Psoas muscle (tissue), 7 donors: ENCODE results near the gene LOC128125822.

Experiments
- ATAC-seq, 4 donors: fragments of 200-7000 bp; cut with Tn5 transposase; one replicate each; pipeline ENCODE4 v1.9.1; 2020; ENCODE audit warnings: moderate library complexity in 3 of 4, mild to moderate bottlenecking in 2 of 4
- DNase-seq, 2 donors: peaks; one replicate each; pipeline ENCODE4 v3.0.0-alpha.2; 2020
- H3K27ac ChIP-seq: fragments of 200-600 bp; one replicate; pipeline ENCODE4 v1.8.0; 2022
- H3K27me3 ChIP-seq, 3 donors: fragments of 200-600 bp in 1 of 3; one replicate each; pipeline versions ENCODE4 v1.6.1 to v1.8.0; 2013 to 2022; ENCODE audit warnings: low read length in 2 of 3, mild to moderate bottlenecking in 2 of 3, moderate library complexity in 1 of 3; ENCODE audit not compliant: insufficient read depth in 3 of 3
- H3K36me3 ChIP-seq, 2 donors: fragments of 200-600 bp in 1 of 2; one replicate each; pipeline versions ENCODE4 v1.6.1 to v1.8.0; 2013 to 2022; ENCODE audit warnings: low read depth in 1 of 2, mild to moderate bottlenecking in 1 of 2, moderate library complexity in 1 of 2; ENCODE audit not compliant: insufficient read depth in 1 of 2
- H3K4me1 ChIP-seq: fragments of 200-600 bp; one replicate; pipeline ENCODE4 v1.8.0; 2022
- H3K4me3 ChIP-seq: fragments of 200-600 bp; one replicate; pipeline ENCODE4 v1.8.0; 2022; ENCODE audit warnings: mild to moderate bottlenecking
- H3K9me3 ChIP-seq: fragments of 200-600 bp; one replicate; pipeline ENCODE4 v1.8.0; 2022
- WGBS, 3 donors: extraction: QIAGEN DNeasy Blood & Tissue Kit; methylation state at CpG; one replicate each; pipeline versions ENCODE4 v1.1.6 to v1.1.7; 2013; 5-methylcytosine and 5-hydroxymethylcytosine counted together
- intact Hi-C, 2 donors: fragments of 100-400 bp; cut with DNase I; formaldehyde crosslinking; loops; one replicate each; pipeline versions ENCODE4 v1.11.0 to v1.14.2; 2022
- TF ChIP-seq, protein P1 (sequence below): fragments of 200-600 bp; IDR thresholded peaks from one replicate; pipeline ENCODE4 v1.8.0; 2022; ENCODE audit warnings: antibody characterized with exemption
- donor health status: healthy with polysubstance abuse.
- donor health status: DM: no; HTN: no; CAD: no; lungs with moderate emphysema.
- donor health status: Bipolar disorder and iron deficiency.
- donor health status: healthy.
- donor health status: DM: yes; HTN: yes; CAD: no.
- donor health status: DM: no; HTN: no; CAD: no.
- donor health status: DM: yes; HTN: yes; CAD: no.

The LOC128125822 gene

DNA sequence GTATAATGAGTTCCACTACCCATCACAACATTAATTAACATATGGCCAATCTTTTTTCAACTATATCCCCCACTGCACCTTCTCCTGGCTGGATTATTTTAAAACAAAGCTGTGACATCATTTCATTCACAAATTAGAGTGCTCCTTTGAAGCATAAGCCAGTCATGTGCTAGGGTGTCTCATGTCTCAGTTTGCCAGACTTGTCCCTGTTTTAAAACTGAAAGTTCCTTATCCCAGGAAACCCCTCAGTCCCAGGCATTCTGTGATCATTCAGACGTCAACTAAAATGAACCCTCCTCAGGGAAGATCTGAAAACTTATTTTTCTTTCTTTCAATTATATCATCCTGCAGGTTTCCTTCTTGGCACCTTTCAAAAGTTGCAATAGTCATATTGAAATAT lies 29.3 kb upstream of the LOC128125822 start:
- WGBS, 3 donors: 58 to 63% (median 63%) methylated on average over 1 of the region's 1 CpG
- no peaks in the 10 kb centered on the region for H3K4me1 ChIP-seq

DNA sequence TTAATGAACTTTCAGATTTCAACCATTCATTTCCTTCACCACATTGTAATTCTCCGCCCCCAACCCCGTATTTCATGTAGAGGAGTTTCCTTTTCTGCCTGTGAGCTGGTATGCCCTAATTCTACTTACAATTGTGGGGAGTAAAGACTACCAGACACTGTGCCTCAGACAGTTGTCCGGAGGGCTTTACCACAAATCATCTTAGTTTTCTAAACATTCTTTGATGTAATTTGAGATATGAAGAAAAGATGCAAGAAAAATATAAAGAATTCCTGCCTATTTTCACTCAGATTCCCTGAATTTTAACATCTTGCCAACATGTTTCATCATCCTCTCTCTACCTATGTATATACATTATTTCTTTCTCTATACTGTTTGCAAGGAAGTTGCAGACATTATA lies 28.3 kb upstream of the LOC128125822 start:
- no peak for ATAC-seq
- Histone ChIP-seq H3K9me3 (no peaks in the 10 kb centered on the region), H3K4me1 (no peaks in the 10 kb centered on the region), H3K4me3 (no peak overlapping the region), H3K27me3 (no peaks in the 10 kb centered on the region), H3K27ac (no peak overlapping the region), H3K36me3 (no peaks in the 10 kb centered on the region)
- TF ChIP-seq, protein P1, sequence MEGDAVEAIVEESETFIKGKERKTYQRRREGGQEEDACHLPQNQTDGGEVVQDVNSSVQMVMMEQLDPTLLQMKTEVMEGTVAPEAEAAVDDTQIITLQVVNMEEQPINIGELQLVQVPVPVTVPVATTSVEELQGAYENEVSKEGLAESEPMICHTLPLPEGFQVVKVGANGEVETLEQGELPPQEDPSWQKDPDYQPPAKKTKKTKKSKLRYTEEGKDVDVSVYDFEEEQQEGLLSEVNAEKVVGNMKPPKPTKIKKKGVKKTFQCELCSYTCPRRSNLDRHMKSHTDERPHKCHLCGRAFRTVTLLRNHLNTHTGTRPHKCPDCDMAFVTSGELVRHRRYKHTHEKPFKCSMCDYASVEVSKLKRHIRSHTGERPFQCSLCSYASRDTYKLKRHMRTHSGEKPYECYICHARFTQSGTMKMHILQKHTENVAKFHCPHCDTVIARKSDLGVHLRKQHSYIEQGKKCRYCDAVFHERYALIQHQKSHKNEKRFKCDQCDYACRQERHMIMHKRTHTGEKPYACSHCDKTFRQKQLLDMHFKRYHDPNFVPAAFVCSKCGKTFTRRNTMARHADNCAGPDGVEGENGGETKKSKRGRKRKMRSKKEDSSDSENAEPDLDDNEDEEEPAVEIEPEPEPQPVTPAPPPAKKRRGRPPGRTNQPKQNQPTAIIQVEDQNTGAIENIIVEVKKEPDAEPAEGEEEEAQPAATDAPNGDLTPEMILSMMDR: no peak
- 57 to 65% (median 65%) methylated on average over 3 of the region's 3 CpGs for WGBS, 3 donors
- no peak for DNase-seq
- intact Hi-C loops: no loop called here

More for the DNA sequence above, 29.3 kb upstream of the LOC128125822 start:
- ATAC-seq (no peak), DNase-seq (no peak)
- Histone ChIP-seq H3K9me3 (no peaks in the 10 kb centered on the region), H3K4me3 (no peak overlapping the region), H3K36me3 (no peaks in the 10 kb centered on the region), H3K27me3 (no peaks in the 10 kb centered on the region), H3K27ac (no peak overlapping the region)
- intact Hi-C loops: no loop called here
- TF ChIP-seq, protein P1: no peak

DNA sequence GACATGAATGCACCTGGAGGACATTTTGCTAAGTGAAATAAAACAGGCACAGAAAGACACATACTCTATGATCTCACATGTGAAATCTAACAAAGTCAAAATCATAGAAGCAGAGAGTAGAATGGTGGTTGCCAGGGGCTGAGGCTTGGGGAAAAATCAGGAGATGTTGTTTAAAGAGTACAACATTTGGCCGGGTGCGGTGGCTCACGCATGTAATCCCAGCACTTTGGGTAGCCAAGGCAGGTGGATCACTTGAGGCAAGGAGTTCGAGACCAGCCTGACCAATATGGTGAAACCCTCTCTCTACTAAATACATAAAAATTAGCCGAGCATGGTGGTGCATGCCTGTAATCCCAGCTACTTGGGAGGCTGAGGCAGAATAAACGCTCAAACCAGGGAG lies 26.0 kb upstream of the LOC128125822 start:
- TF ChIP-seq, protein P1: no peak
- Histone ChIP-seq H3K36me3 (no peaks in the 10 kb centered on the region), H3K27ac (no peak overlapping the region), H3K4me3 (no peak overlapping the region), H3K4me1 (no peaks in the 10 kb centered on the region), H3K9me3 (no peaks in the 10 kb centered on the region), H3K27me3 (no peaks in the 10 kb centered on the region)
- intact Hi-C loops: no loop called here
- DNase-seq (no peak), ATAC-seq (no peak)
- WGBS, 3 donors: 91 to 92% (median 91%) methylated on average over 6 of the region's 6 CpGs

DNA sequence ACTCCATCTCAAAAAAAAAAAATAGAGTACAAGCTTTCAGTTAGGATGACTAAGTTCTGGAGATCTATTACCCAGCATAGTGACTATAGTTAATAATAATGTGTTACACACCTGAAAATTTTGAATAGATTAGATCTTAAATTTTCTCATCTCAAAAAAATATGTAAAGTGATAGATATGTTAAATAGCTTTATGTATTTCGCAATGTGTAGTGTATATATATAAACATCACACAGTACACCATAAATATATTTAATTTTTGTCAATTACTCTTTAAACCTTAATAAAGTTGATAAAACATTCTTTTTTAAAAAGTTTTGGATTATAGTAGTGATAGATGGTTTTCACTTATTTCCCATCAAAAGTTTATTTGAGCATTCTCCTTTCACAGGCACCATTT lies 25.6 kb upstream of the LOC128125822 start:
- no peaks in the 10 kb centered on the region for H3K36me3 ChIP-seq
- DNase-seq (no peak), ATAC-seq (no peak)
- no peak overlapping the region for H3K27ac ChIP-seq
- H3K9me3 ChIP-seq: no peaks in the 10 kb centered on the region
- TF ChIP-seq, protein P1: no peak
- no peaks in the 10 kb centered on the region for H3K4me1 ChIP-seq
- intact Hi-C loops: no loop called here
- H3K4me3 ChIP-seq: no peak overlapping the region
- 93 to 100% (median 98%) methylated on average over 1 of the region's 1 CpG for WGBS, 3 donors
- no peaks in the 10 kb centered on the region for H3K27me3 ChIP-seq

DNA sequence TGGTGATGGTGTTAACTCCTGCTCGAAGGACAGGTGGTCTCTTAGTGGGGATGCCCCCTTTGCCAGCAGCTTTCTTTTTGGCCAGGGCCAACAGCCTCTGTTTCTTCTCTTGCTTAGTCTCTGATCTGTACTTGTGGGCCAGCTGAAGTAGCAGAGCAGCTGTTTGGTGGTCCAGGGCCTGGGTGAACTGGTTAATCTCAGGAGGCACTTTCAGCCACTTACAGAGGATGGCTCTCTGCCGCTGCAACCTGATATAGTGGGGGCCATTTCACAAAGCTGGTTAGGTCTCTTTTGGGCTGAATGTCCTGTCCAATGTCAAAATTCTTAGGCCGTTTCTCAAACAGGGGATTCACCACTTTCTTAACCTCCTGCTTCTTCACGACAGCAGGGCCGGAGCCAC lies 23.2 kb upstream of the LOC128125822 start:
- H3K4me3 ChIP-seq: no peak overlapping the region
- intact Hi-C loops: no loop called here
- TF ChIP-seq, protein P1: no peak
- H3K27me3 ChIP-seq: no peaks in the 10 kb centered on the region
- H3K36me3 ChIP-seq: no peaks in the 10 kb centered on the region
- DNase-seq (no peak), ATAC-seq (no peak)
- no peak overlapping the region for H3K27ac ChIP-seq
- 77 to 89% (median 78%) methylated on average over 5 of the region's 5 CpGs for WGBS, 3 donors
- no peaks in the 10 kb centered on the region for H3K9me3 ChIP-seq
- peaks cover 7% of the 10 kb centered on the region for H3K4me1 ChIP-seq
